PFSK-1 (cell line): ENCODE measurements around the gene C1QTNF3.

Experiments
- FOXP2 ChIP-seq: optimal IDR thresholded peaks from 2 replicates; pipeline ENCODE3; 2011; ENCODE audit warnings: borderline replicate concordance, control low read depth, inconsistent platforms; ENCODE audit not compliant: insufficient read depth; ENCODE audit errors: extremely low read length, extremely low read depth
- POLR2AphosphoS5 ChIP-seq: IDR thresholded peaks from 2 replicates; pipeline ENCODE4 v1.6.1; 2012; ENCODE audit warnings: low read depth, mild to moderate bottlenecking, control low read depth, low read length, moderate library complexity
- SIN3A ChIP-seq: IDR thresholded peaks from 2 replicates; pipeline ENCODE4 v1.6.1; 2012; ENCODE audit warnings: mild to moderate bottlenecking, low read length, moderate library complexity, borderline replicate concordance; ENCODE audit not compliant: insufficient read depth
- TAF1 ChIP-seq: IDR thresholded peaks from 2 replicates; pipeline ENCODE4 v1.6.1; 2012; ENCODE audit warnings: low read length, control low read depth, borderline replicate concordance; ENCODE audit not compliant: insufficient read depth
- TF ChIP-seq, protein P1 (sequence below), 2 experiments: IDR thresholded peaks; 2 replicates each; pipeline versions ENCODE4 v1.6.1 to v1.8.0; 2011 to 2012; ENCODE audit warnings: low read depth in 2 of 2, low read length in 2 of 2, control low read depth in 1 of 2, inconsistent platforms in 1 of 2, mild to moderate bottlenecking in 1 of 2, moderate library complexity in 1 of 2; ENCODE audit not compliant: insufficient read depth in 1 of 2

DNA sequence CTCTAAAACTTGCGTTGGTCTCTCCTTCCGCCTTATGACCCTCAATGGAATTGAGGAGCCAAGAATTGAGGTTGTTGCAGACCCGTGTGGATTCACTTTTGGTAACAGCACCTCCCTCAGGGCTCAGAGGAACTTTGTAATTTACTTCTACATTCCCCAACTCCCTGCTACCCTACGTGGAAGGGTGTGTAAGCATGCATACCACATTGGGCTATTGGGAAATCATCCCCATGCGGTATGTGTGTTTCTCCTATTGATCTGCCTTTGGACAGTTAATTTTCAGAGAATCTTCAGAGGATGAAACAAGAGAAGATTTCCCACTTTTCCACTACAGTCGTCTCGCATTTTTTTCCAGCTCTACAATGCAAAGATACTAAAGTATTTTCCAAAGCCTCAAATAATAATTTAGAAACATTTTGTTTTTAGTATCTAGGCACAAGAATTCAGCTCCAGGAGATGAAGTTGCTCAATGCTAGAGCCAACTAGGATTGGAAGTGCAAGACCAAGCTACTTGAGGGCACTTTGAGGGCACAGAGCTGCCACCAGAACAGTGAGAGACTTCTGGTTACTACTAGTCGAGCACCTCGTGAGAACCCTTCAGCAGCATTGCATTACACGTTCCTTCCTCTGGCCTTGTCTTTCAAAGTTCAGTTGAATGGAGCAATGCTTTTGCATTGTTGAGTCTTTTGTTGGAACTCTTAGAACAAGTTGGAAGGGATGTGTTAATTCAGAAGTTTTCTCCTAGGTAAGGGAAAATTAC lies 3.4 kb downstream of the C1QTNF3 start:
- TF ChIP-seq POLR2AphosphoS5 (no peak), SIN3A (no peak), TAF1 (no peak), FOXP2 (no peak)
- TF ChIP-seq, protein P1, sequence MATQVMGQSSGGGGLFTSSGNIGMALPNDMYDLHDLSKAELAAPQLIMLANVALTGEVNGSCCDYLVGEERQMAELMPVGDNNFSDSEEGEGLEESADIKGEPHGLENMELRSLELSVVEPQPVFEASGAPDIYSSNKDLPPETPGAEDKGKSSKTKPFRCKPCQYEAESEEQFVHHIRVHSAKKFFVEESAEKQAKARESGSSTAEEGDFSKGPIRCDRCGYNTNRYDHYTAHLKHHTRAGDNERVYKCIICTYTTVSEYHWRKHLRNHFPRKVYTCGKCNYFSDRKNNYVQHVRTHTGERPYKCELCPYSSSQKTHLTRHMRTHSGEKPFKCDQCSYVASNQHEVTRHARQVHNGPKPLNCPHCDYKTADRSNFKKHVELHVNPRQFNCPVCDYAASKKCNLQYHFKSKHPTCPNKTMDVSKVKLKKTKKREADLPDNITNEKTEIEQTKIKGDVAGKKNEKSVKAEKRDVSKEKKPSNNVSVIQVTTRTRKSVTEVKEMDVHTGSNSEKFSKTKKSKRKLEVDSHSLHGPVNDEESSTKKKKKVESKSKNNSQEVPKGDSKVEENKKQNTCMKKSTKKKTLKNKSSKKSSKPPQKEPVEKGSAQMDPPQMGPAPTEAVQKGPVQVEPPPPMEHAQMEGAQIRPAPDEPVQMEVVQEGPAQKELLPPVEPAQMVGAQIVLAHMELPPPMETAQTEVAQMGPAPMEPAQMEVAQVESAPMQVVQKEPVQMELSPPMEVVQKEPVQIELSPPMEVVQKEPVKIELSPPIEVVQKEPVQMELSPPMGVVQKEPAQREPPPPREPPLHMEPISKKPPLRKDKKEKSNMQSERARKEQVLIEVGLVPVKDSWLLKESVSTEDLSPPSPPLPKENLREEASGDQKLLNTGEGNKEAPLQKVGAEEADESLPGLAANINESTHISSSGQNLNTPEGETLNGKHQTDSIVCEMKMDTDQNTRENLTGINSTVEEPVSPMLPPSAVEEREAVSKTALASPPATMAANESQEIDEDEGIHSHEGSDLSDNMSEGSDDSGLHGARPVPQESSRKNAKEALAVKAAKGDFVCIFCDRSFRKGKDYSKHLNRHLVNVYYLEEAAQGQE (IDR thresholded peaks at IDR 0.05; ENCODE audit: insufficient read depth in 1 of 2, low read depth in 2 of 2, low read length in 2 of 2) = no peak
